ENCODE data around the gene ESRRA. TPM values are rescaled to one million over a fixed set of nuclear protein-coding genes. Genes with fewer than 3 reads are reported as not detected.

Gene ESRRA
- total RNA-seq, 4 donors from 2014 or later = 192 to 471 (median 260) TPM

GRCh38 chr11:64337538-64338249, 32.4 kb downstream of the ESRRA start:
- intact Hi-C loops (cut with DNase I; ENCODE audit: low total_unique reads) = no loop called here
- TF ChIP-seq POLR2A (IDR thresholded peaks at IDR 0.05) (no peak), CTCF (IDR thresholded peaks at IDR 0.05 in 4 of 5, conservative IDR thresholded peaks at IDR 0.05 in 1 of 5) (no peak)

GRCh38 chr11:64338716-64339115, 33.4 kb downstream of the ESRRA start:
- ATAC-seq = no peak
- Histone ChIP-seq H3K9me3 (no peaks in the 10 kb centered on the region), H3K27me3 (no peaks in the 10 kb centered on the region), H3K36me3 (no peaks in the 10 kb centered on the region), H3K4me3 (no peak overlapping the region), H3K27ac (no peak overlapping the region), H3K4me1 (peaks cover 0 to 4% of the 10 kb centered on the region in 2 donors)
- intact Hi-C loops (cut with DNase I; ENCODE audit: low total_unique reads) (no loop called here), in situ Hi-C loops (cut with MboI; ENCODE audit: low sequenced_read_pairs in 4 of 4) (no loop called here)
- no peak for TF ChIP-seq POLR2A (IDR thresholded peaks at IDR 0.05)
- no peak for TF ChIP-seq CTCF (IDR thresholded peaks at IDR 0.05 in 4 of 5, conservative IDR thresholded peaks at IDR 0.05 in 1 of 5)
- no peak for DNase-seq

More at GRCh38 chr11:64337538-64338249, 32.4 kb downstream of the ESRRA start:
- peaks cover 0 to 4% of the 10 kb centered on the region in 2 donors for H3K4me1 ChIP-seq
- no peak overlapping the region for H3K27ac ChIP-seq
- ATAC-seq (no peak), DNase-seq (no peak)
- no peaks in the 10 kb centered on the region for H3K9me3 ChIP-seq
- H3K27me3 ChIP-seq = no peaks in the 10 kb centered on the region
- no peaks in the 10 kb centered on the region for H3K36me3 ChIP-seq
- no peak overlapping the region for H3K4me3 ChIP-seq
- in situ Hi-C loops (cut with MboI; ENCODE audit: low sequenced_read_pairs in 4 of 4) = no loop called here

- no peak for DNase-seq
- Histone ChIP-seq H3K27me3 (no peaks in the 10 kb centered on the region), H3K27ac (no peak overlapping the region), H3K36me3 (no peaks in the 10 kb centered on the region), H3K9me3 (no peaks in the 10 kb centered on the region), H3K4me3 (no peak overlapping the region), H3K4me1 (peaks cover 0 to 4% of the 10 kb centered on the region in 2 donors)
- TF ChIP-seq CTCF (IDR thresholded peaks at IDR 0.05 in 4 of 5, conservative IDR thresholded peaks at IDR 0.05 in 1 of 5) (no peak), POLR2A (IDR thresholded peaks at IDR 0.05) (no peak)
- in situ Hi-C loops (cut with MboI; ENCODE audit: low sequenced_read_pairs in 4 of 4) (no loop called here), intact Hi-C loops (cut with DNase I; ENCODE audit: low total_unique reads) (no loop called here)
- no peak for ATAC-seq
Observed at GRCh38 chr11:64339286-64339685, 34.0 kb downstream of the ESRRA start.

GRCh38 chr11:64339754-64340408, 34.6 kb downstream of the ESRRA start, which contains the start of gene CCDC88B:
Gene CCDC88B (plus strand): TSS chr11:64340204. CDS start chr11:64340267, 63 bp downstream.
- in situ Hi-C loops (cut with MboI; ENCODE audit: low sequenced_read_pairs in 4 of 4) (no loop called here), intact Hi-C loops (cut with DNase I; ENCODE audit: low total_unique reads) (loop anchor here (5.0 kb wide), 1 partner anchor 33 kb away; the partner anchor contains the start of gene ESRRA)
- Histone ChIP-seq H3K9me3 (no peaks in the 10 kb centered on the region), H3K4me1 (peaks cover 0 to 4% of the 10 kb centered on the region in 2 donors), H3K36me3 (no peaks in the 10 kb centered on the region), H3K4me3 (peak within 1 kb of the TSS in 1 of 4 donors; percentile 13), H3K27ac (no peak within 1 kb of the TSS), H3K27me3 (no peaks in the 10 kb centered on the region)
- ATAC-seq (no peak), DNase-seq (no peak)
- TF ChIP-seq CTCF (IDR thresholded peaks at IDR 0.05 in 4 of 5, conservative IDR thresholded peaks at IDR 0.05 in 1 of 5) (no peak), POLR2A (IDR thresholded peaks at IDR 0.05) (no peak)

All from gastrocnemius medialis (tissue), 4 donors.